ENCODE data around the gene GRM4.

GRM4 gene

DNA sequence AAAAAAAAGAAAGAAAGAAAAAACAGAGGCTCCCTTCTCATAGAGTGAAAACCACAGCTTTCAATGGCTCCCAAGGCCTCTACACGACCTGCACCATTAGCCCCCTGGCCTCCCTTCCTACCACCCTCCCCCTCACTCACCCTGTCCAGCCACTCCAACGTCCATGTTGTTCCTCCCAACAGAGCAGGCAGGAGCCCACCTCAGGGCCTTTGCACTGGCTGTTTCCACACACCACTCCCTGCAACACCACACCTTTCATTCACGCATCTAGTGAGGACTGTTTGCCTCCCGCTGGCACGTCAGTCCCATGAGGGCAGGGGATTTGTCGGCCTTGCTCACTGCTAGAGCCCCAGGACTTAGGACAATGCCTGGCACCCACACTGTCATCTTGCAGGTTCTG, 39.5 kb downstream of the GRM4 start:
- no peak for DNase-seq

DNA sequence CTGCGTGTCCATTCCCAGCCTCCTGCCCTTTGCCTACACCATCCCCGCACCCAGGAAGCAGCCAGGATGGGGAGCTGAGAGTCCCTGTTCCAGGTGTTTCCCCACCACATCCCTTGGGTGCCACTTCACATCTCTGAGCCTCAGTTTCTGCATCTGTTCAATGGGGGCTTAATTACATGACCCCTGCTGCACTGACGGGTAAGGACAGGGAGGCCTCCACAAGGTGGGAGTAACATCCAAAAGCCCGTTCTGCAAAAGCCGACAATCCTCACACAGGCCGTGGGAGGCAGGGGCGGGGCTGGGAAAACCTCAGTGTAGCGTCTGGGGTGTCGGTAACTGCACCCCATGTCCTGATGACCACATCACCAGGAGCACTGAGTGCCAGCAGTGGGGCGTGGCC, 41.3 kb downstream of the GRM4 start:
- no peak for DNase-seq

DNA sequence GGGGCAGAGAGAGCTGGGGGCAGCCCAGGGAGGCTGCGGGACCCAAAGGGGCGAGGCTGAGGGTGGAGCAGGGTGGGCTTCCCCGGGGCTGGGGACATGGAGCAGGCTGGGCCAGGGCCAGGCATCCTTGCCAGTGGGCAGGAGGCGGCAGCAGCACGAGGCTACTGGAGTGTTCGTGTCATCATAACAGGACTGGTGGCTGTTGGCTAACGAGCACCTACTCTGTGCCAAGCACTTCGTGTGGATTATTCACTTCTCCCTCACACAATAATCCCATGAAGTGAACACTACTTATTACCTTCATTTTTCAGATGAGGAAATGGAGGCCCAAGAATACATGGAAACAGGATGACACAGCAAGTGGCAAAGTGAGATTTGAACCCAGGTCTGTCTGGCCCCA, 41.7 kb downstream of the GRM4 start:
- DNase-seq, result no peak

DNA sequence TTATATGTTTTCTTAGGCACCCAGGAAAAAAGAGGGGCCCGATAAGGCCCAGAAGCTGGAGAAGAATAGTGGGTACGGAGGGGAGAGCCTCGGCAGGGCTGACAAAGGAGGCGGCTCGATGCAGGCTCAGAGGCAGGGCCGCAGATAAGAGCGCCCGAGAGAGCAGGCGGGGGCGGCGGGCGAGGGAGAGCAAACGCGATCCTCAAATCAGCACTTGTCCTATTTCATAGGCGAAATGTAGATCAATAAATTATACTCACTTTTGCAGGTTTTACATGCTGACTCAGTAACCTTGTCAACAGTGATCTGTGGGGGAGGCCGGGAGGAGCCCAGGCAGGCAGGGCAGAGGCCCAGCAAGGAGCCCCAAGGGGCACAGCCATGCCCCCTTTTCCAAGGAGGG, 42.6 kb downstream of the GRM4 start:
- no peak for DNase-seq

DNA sequence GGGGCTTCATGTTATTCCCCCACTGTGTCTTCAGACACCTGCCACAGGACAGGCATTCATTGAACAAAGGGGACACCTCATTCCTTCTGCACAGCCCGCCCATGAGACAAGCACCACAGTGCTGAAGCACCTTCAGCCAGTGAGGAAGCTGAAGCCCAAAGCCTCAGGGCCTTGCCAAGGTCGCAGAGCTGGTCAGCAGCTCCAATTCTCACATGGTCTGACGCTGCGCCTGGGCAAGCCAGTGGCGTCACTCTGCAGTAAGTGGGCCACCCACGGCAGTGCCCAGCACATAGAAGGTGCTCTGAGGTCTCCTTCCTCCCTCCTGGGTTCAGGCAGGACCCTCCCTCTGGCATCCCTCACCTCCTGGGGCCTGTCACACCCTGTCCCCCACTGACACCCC, 43.2 kb downstream of the GRM4 start:
- DNase-seq, result no peak

DNA sequence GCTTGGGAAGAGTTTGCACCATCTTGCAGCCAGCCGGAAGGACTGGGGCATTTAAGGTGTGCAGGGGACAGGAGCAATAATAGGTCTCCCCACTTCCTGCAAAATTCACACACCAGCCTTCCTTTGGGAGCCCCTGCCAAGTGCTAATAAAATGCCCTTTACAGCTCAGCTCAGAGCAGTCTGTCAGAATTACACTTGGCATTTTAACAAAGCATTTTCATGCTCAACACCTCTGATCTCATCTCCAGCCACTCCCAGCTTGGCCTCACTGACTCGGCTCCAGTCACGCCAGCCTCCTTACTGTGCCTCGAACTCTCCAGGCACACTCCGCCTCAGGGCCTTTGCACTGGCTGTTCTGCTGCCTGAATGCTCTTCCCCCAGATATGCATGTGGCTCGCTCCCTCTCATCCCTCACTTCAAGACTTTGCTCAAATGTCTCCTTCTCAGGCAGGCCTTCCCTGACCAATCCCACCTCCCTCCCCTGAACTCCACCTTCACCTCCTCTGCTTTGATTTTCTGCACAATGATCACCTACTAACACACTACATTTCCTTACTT, 43.7 kb downstream of the GRM4 start:
- no peak for DNase-seq

DNA sequence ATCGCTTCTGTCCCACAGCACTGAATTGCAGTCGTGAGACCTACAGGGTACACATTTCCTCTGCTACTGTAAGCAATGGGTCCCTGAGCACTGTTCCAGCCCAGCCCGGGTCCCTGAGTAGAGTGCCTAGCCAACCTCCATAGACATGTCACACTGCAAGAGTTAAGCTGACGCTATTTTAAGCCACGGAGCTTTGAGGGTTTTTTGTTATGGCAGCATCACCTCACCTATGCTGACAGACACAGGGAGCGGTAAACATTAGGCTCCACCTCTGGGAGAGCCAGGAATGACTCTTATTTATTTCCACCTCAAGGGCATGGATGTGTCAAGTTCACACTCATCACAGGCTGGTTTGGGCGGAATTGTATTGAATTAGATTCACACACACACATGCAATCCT, 45.1 kb downstream of the GRM4 start:
- DNase-seq, result no peak

DNA sequence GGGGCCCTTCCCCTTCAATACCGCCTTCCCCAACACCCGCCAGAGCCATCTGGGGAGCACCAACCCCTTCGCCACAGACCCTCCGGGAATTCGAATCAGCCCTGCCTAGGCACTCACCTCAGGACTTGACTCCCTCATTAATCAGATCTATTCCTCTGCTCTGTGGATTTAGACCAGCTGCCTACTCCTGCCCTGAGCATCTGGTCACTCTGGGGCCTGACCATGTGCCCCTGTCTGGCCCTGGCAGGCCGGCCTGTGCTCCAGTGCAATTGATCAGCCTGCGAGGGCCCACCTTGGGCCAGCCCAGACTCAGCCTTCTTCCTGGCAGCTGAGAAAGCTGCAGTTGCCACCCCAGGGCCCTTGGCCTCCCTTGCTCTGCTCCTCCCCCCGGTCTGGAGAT, 46.0 kb downstream of the GRM4 start:
- DNase-seq, result no peak

DNA sequence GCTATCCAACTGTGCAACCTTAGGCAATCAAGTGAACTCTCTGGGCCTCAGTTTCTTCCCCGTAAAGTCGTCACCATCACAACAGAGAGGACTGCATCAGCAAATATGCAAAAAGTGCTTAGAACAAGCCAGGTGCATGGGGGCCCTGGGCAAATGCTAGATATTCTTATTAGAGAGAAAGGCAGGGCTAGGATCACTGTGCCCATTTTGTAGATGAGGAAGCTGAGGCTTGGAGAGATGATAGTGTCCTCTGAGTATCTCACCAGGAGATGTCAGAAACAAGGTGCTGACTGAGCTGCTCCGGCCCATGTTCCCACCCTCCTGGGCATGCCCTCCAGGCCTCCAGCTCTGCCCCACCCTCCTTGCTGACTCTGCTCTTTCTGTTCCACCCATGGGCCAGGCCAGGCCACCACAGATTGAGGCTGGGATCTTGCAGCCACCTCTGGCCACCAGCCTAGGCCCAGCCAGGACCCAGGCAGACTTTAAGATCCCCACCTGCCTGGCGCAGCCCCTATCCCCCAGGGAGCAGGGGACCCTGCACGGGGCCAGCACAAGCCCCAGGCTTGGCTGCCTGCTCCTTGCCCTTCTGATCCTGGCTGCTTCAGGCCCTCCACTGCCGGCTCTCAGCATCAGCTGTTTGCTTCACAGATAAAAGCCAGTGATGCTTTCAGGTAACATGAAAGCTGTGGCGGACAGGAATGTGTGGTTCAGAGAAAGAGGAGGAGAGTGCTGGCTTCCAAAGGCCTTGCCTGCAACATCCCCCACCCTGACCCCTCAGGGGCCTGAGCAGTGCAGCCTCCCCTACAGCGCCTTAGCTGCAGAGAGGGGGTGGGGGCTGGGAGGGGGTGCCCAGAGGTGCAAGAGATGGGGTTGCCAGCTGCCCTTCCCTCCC, 47.6 kb downstream of the GRM4 start:
- DNase-seq, result no peak

DNA sequence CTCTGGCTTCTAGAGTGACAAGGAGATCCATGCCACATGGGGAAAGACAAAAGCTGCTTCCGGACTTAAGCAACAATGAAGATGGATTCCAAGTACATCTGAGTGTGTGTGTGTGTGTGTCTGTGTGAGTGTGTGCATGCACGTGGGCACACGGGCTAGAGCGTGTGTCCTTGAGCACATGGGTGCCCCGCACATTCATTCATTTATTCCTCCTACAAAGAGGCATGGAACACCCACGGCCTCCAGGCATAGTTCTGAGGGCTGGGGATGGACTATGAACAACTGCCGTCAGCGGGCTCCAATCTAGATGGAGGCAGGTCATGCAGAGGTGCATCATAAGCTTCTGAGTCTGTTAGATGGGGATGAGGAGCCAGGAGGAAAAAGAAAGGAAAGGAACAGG, 49.1 kb downstream of the GRM4 start:
- no peak for DNase-seq

DNA sequence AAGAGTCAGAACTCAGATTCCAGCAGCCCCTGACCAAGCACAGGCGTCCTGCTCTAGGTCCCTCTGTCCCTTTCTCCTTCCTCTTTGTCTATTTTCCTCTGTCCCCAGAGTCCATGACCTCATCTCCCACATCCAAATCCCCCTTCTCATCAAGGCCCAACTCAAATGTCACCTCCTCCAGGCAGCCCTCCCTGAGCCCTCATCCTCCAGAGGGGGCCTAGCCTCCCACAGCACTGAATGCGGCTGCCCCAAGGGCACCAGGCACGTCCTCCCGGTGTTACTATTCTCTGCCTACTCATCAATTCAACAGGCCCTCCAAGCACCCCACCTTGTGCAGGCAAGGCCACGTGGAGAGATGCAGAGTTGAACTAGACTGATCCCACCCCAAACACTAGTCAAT, 49.7 kb downstream of the GRM4 start:
- DNase-seq, result no peak

DNA sequence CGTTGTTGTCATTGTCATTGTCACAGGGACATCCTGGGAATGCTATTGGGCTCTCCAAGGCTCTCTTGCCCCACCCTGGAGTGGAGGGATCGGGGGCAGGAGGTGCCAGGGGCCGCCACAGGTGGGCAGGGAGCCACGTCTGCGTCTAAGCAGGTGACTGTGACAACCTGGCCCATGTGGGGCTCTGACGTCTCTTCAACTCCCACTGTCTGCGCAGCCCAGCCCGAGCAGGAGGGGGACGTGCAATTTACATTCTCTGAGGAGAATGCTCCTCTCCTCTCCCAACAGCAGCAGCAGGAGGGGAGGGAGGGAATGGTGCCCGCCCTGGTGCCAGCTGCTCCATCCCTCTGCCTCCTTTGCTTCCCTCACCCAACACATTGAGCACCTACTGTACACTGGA, 50.1 kb downstream of the GRM4 start:
- DNase-seq, result no peak

DNA sequence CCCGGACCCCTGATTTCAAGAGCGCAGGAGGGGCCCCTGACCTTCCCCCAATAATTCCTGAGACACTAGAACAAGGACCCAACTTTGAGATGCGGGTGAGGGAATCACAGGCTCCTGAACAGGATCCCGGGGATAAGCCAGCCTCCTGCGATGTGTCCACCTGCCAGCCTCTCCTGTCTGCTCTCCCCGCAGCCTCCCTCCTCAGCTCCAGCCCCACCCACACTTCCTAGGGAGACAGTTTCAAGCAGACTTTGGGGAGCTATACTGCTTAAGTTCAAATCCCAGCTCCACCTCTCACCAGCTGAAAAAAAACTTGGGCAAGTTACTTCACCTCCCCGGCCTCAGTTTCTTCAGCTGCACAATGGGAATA, 50.8 kb downstream of the GRM4 start:
- no peak for DNase-seq

DNA sequence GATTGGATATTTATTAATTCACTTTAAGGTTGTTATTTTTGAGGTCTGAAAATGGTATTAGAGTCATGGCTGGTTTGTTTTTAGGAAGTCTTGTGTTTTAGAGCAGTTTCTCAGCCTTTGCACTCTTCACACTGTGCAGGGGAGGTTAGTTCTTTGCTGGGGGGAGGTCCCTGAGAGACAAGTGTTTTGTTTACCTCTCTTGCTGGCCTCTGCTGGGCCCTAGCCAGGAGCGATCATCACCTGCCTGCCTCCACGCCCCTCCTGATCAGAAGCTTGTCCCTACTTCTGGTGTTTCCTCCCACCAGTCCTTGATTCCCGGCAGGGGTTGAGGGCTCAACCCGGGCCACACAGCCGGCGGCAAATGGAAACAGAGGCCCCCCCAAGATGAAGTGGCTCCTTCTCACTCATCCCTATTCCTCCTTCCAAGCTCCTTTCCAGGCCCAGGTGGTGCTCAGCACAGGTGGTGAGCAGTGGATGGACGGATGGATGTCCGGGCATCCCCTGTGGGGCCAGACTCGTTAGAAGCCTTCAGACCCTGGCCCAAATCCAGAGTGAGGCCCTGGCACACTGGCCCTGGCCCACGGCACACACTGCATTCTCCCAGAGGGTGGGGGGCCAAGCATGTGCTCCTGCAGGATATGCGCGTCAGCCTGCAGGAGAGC, 51.3 kb downstream of the GRM4 start:
- no peak for DNase-seq

DNA sequence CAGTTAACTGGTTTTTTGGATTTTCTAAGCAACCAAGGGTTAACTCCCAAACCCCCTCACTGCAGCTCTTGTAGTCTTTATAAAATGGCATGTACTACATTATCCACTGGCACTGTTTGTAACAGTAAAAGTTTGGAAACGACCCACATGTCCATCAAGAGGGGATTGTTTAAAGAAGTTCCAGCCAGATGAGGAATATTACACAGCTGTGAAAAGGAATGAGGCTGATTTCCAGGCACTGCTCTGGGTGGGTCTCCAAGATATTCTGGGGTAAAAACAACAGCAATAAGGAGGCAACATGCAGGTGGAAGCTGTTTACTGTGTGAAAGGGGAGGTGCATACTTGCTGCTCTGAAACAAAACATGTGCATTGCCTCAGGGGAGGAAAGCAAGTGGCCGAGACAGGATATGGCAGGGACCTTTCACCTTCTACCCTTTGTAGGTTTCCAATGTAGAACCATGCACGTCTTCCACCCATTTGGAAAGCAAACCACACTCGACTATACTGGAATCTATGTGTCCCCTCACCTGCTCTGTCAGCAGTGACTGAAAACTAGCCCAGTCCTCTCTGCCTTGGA, 51.9 kb downstream of the GRM4 start:
- no peak for DNase-seq

DNA sequence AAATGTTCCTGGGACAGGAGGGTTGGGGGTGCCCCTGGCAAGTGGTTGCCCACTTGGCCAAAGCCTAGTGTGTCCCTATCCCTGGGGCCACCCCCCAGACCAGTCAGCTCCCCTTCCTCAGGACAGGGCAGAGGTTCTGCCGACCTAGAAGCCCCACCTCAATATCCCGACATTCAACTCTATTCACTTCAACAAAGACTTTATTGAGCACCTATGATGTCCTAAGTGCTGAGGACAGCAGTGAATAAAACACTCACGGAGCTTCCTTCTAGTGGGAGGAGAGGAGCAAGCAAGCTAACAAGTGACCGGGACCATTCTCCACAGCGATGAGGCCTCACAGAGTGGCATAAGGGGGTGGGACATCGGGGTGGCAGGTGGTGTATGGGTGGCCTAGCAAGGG, 52.7 kb downstream of the GRM4 start:
- no peak for DNase-seq

DNA sequence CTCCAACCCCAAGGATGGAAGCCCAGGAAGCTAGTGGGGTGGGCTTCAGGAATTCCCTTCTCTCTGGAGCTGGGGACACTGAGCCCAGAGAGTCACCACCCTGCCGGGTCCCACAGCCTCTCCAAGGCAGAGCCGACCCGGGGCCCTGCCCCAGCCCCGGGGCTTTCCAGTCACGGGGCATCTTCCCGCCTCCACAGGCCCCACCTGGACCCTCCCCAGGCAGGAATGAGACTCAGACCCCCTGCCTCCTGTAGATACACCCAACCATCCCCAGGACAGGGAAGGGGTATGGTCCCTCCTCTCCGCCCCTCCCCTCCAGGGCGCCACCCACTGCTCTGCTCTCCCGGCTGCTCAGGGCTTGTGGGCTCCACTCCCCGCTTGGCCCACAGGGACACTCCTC, 53.3 kb downstream of the GRM4 start:
- DNase-seq, result no peak

DNA sequence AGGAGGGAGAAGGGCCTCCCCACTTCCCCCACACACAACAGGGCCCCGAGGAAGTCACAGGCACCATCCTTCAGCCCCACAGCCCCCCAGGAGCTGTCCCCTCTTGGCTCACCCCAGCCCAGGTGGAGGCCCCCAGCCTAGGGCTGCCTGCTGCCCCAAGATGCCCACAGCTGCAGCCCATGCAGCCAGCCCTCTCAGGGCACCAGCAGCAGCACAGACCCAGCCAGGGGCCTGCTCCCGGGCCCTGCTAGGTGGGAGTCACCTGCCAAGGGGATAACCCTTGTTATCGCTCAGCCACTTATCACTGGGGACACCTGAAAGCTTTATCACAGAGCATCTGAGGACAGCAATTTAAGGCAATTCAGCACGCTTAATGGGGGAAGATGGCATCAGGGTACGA, 55.0 kb downstream of the GRM4 start:
- DNase-seq, result no peak

DNA sequence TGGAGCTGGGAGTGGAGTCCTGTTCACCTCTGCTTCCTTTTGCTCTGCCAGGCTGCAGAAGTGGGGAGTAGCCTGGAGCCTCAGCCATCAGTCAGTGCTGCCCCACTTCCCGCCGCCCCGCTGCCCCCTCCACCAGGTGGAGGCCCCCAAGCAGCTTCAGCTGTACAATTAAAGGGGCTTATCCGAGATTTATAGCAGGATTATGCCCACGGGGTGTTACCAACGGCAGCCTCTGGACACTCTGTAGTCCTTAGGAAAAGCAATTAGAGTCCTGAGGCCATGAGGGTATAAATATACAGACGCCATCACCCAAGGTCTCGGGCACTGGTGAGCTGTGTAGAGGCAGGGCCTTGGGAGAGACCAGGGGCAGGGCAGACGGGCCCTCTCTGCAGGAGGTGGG, 55.4 kb downstream of the GRM4 start:
- no peak for DNase-seq

DNA sequence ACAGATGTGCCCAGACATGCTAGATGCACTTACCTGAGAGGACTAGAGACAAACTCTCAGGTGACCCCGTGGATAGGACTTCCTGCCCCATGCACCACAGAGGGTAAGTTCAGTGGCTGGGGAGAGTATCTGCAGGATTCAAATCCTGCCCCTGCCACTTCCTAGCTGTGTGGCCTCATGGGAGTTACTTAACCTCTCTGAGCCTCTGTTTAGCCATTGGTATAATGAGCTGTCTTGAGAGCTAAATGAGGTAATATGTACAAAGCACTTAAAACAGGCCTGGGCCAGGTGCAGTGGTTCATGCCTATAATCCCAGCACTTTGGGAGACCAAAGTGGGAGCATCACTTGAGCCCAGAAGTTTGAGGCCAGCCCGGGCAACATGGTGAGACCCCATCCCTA, 59.3 kb downstream of the GRM4 start:
- DNase-seq, result no peak

DNA sequence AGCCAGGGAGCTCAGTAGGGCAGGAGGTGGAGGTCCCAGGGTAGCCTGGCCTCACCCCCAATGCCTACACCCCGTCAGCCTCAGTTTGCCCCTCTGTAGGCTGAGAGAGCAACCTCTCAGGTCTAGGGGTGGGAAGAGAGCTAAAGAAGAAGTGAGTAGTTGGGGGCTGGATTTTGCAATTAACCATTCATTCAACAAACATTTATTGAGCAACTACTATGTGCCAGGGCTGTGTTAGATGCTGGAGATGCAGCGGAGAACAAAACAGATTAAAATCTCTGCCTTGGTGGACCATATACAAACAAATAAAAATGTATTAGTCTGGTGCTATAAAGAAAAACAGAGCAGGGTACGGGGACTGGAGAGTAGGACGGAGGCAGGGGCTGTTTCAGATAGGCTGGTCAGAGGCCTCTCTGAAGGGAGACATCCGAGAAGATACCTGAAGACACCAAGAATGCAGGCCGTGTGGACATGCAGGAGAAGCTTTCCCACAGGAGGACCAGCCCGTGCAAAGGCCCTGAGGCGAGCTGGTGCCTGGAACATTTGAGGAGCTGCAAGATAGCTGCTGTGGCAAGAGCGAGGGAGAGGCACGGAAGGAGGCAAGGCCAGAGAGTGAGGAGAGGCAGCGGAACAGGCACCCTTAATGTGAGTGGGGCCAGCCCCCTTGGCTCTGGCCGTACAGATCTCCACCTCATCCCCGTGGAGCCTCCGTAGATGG, 60.3 kb downstream of the GRM4 start:
- DNase-seq, result no peak

DNA sequence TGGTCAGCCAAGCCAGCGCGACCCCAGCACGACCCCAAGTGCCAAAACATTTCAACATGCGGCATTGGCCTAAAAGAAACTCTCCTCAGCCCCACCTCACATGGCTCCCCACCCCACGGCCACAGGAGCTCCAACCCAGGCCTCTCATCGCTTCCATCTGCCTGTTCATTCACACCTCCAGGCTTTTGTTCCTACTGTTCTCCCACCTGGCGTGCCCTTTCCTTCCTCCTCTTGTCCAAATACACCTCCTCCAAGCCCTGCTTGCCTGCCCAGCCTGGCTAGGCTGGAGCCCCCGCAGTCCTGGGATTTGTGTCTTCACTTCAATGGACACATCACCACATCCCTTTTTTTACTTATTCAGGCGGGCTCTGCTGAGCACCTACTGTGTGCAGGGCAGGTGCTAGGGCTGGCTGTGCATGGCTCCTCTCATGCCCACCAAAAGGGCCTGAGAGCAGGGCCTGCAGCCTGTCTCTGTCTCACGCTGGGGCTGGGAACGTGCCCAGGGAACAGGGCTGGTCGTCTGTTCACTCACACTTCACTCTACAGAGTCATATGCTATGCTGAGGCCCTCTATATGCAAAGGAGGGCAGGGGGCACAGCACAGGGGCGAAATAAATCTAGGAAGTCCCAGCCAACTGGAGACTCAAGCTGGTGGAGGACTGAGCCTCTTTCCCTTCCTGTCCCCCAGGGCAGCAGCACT, 61.1 kb downstream of the GRM4 start:
- DNase-seq, result no peak

Measured in effector CD4-positive, alpha-beta T cell (primary cell).